Measurements from ENCODE around the gene OXGR1. TPM values are rescaled to one million over a fixed set of nuclear protein-coding genes. Genes with fewer than 3 reads are reported as not detected.

Gene OXGR1
- total RNA-seq, 3 donors from 2014 or later, result 0.54 to 3.1 (median 2.0) TPM

DNA sequence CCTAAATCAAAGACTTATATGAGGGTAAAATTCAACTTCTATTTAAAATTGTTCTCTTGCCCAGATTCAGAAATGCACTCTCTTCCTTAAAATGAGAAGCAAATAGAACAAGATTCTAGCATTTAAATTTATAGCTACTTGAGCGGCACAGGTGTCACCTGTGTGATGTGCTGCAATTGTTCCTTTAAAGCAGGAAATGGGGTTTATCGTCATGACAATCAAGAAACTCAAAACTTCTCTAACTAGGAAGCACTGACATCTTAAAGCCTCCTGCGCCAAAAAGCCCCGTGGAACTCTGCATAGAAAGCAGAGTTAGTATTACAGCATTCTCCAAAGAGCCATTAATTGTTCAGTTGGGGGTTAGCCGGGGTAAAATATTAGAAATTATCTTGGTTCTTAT, 2.6 kb upstream of the OXGR1 start:
- intact Hi-C loops (cut with DNase I, micrococcal nuclease), result no loop called here
- Histone ChIP-seq H3K9me3 (no peaks in the 10 kb centered on the region), H3K4me1 (ENCODE audit: low read depth) (peaks cover 12% of the 10 kb centered on the region), H3K4me3 (no peak overlapping the region), H3K36me3 (ENCODE audit: low read depth) (no peaks in the 10 kb centered on the region)
- DNase-seq (no peak), ATAC-seq (no peak)
- no peak for TF ChIP-seq CTCF (IDR thresholded peaks at IDR 0.05)

- H3K4me3 ChIP-seq, result no peak overlapping the region
- TF ChIP-seq CTCF (IDR thresholded peaks at IDR 0.05), result no peak
- intact Hi-C loops (cut with DNase I, micrococcal nuclease), result no loop called here
- no peak for ATAC-seq
- H3K36me3 ChIP-seq (ENCODE audit: low read depth), result no peaks in the 10 kb centered on the region
- H3K4me1 ChIP-seq (ENCODE audit: low read depth), result peaks cover 12% of the 10 kb centered on the region
- no peak for DNase-seq
- H3K9me3 ChIP-seq, result no peaks in the 10 kb centered on the region
Measured at GRCh38 chr13:96996107-96996506, 1.8 kb upstream of the OXGR1 start.

- Histone ChIP-seq H3K9me3 (no peaks in the 10 kb centered on the region), H3K36me3 (ENCODE audit: low read depth) (no peaks in the 10 kb centered on the region), H3K4me3 (no peak overlapping the region), H3K4me1 (ENCODE audit: low read depth) (peaks cover 16% of the 10 kb centered on the region)
- ATAC-seq (no peak), DNase-seq (no peak)
- intact Hi-C loops (cut with DNase I, micrococcal nuclease), result no loop called here
- TF ChIP-seq CTCF (IDR thresholded peaks at IDR 0.05), result no peak
Measured at GRCh38 chr13:96994858-96995243, 575 bp upstream of the OXGR1 start.

- Histone ChIP-seq H3K4me1 (ENCODE audit: low read depth) (peaks cover 16% of the 10 kb centered on the region), H3K36me3 (ENCODE audit: low read depth) (no peaks in the 10 kb centered on the region), H3K9me3 (no peaks in the 10 kb centered on the region), H3K4me3 (no peak overlapping the region)
- intact Hi-C loops (cut with DNase I, micrococcal nuclease), result no loop called here
- peak; percentile 47 for ATAC-seq
- DNase-seq, result peak in 1 of 3 donors; percentile 12
- TF ChIP-seq CTCF (IDR thresholded peaks at IDR 0.05), result no peak
Measured at GRCh38 chr13:96993634-96994016, 651 bp downstream of the OXGR1 start.

DNA sequence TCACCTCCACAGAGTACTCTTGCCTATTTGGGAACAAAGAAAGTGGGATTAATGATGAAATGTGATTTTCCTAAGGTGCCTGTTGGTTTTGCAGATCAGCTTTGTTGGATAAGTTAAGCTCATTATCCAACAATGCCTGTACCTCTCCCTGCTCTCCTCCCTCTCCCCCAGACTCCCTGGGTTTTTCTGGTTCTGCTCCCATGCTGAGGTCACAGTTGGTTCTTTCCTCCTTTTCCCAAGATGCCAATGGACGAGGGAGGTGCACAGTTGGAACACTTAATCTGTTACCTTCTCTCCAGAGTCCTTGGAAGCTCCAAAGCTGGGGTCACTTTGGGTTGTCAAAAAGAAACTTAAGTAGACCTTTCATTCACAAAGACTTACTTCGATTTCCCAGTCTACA, 1.6 kb downstream of the OXGR1 start:
- no peaks in the 10 kb centered on the region for H3K9me3 ChIP-seq
- intact Hi-C loops (cut with DNase I, micrococcal nuclease), result no loop called here
- no peak for ATAC-seq
- DNase-seq, result no peak
- H3K4me1 ChIP-seq (ENCODE audit: low read depth), result peaks cover 16% of the 10 kb centered on the region
- TF ChIP-seq CTCF (IDR thresholded peaks at IDR 0.05), result no peak
- H3K4me3 ChIP-seq, result no peak overlapping the region
- no peaks in the 10 kb centered on the region for H3K36me3 ChIP-seq (ENCODE audit: low read depth)

GRCh38 chr13:96991072-96991471, 3.2 kb downstream of the OXGR1 start:
- H3K4me1 ChIP-seq (ENCODE audit: low read depth), result peaks cover 16% of the 10 kb centered on the region
- no peak for TF ChIP-seq CTCF (IDR thresholded peaks at IDR 0.05)
- intact Hi-C loops (cut with DNase I, micrococcal nuclease), result no loop called here
- DNase-seq, result peak in 1 of 3 donors; percentile 61
- no peak overlapping the region for H3K4me3 ChIP-seq
- H3K9me3 ChIP-seq, result no peaks in the 10 kb centered on the region
- peak; percentile 86 for ATAC-seq
- no peaks in the 10 kb centered on the region for H3K36me3 ChIP-seq (ENCODE audit: low read depth)
